ENCODE results near the gene SLC2A1. TPM values are rescaled to one million over a fixed set of nuclear protein-coding genes. Genes with fewer than 3 reads are reported as not detected.

The SLC2A1 gene
- total RNA-seq, 1 experiment from 2014 or later = 422 TPM

DNA sequence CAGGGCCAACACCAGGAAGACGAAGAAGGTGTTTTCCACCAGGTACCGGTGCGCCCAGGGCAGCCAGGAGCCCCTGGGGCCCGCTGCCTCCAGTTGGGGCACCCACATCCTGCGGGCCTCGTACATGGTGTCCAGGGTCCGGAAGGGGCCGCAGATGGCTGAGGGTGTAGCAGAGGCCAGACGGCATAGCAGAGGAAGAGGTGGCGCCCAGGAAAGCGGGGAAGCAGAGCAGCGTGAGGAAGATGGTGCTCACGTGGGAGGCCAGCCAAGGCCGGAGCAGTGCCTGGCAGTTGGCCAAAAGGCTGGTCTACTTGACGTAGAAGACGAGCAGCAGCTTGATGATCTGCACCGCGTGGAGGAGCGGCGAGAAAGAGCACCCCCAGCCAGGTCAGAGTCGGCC lies 71.9 kb downstream of the SLC2A1 start:
- ChIA-PET POLR2A (no interaction called here), CTCF (no interaction called here)
- no peak for DNase-seq
- Mint-ChIP-seq H3K4me3 (ENCODE audit: unreplicated experiment) (no peak overlapping the region), H3K9me3 (ENCODE audit: unreplicated experiment) (no peaks in the 10 kb centered on the region), H3K36me3 (ENCODE audit: insufficient read depth, unreplicated experiment) (no peaks in the 10 kb centered on the region), H3K4me1 (ENCODE audit: low read depth, unreplicated experiment) (no peaks in the 10 kb centered on the region), H3K27me3 (ENCODE audit: insufficient read depth, unreplicated experiment) (no peaks in the 10 kb centered on the region), H3K27ac (ENCODE audit: unreplicated experiment) (no peak overlapping the region)
- H3K4me3 ChIP-seq (ENCODE audit: low read depth, low read length) = no peak overlapping the region
- intact Hi-C loops (cut with micrococcal nuclease; ENCODE audit: unreplicated experiment) = no loop called here
- BruUV-seq (replicated peaks) = no TSS peak
- TF ChIP-seq, protein P1, sequence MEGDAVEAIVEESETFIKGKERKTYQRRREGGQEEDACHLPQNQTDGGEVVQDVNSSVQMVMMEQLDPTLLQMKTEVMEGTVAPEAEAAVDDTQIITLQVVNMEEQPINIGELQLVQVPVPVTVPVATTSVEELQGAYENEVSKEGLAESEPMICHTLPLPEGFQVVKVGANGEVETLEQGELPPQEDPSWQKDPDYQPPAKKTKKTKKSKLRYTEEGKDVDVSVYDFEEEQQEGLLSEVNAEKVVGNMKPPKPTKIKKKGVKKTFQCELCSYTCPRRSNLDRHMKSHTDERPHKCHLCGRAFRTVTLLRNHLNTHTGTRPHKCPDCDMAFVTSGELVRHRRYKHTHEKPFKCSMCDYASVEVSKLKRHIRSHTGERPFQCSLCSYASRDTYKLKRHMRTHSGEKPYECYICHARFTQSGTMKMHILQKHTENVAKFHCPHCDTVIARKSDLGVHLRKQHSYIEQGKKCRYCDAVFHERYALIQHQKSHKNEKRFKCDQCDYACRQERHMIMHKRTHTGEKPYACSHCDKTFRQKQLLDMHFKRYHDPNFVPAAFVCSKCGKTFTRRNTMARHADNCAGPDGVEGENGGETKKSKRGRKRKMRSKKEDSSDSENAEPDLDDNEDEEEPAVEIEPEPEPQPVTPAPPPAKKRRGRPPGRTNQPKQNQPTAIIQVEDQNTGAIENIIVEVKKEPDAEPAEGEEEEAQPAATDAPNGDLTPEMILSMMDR (IDR thresholded peaks at IDR 0.05; ENCODE audit: insufficient read depth in 1 of 2, low read depth in 1 of 2, low read length in 1 of 2, severe bottlenecking in 1 of 2, unreplicated experiment in 1 of 2) = no peak
- no peaks in the 10 kb centered on the region for H3K9me3 ChIP-seq
- no peaks in the 10 kb centered on the region for H3K4me1 ChIP-seq
- no peaks in the 10 kb centered on the region for H3K36me3 ChIP-seq (ENCODE audit: control insufficient read depth, insufficient read depth, low read length)
- no peaks in the 10 kb centered on the region for H3K27me3 ChIP-seq (replicated peaks; ENCODE audit: control insufficient read depth, insufficient read depth, low read length)

DNA sequence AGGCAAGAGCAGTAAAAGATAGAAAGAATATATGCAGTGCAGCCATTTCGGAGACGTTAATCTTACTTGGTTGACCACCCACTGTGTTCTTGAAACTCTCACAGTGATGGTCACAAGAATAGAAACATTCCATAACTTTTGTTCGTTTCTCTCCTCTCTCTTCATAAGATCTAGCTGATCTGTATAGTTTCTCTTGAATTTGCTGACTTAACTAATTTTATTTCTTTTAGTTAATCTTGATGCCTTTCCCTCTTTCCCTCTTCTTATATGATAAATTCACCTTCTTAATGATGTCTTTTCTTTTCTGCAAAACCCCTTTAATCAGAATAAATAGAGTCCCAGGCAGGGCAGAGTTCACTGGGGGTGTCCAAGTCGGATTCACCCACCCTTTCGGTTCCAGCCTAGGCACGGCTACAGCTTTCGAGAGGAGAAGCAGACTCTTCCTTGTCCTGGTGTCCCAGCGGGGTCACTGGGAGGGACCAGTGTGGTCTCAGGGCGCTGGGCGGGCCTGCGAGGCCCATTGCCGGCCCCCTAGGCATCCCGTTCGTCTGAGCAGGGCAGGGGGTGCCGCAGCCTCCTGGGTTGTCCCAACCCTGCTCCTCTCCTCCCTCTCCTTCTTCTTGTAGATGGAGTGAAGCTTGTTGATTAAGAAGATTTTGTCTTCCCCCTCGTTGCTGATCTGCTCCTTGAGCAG lies 72.5 kb downstream of the SLC2A1 start:
- ChIA-PET CTCF (no interaction called here), POLR2A (no interaction called here)
- no TSS peak for BruUV-seq (replicated peaks)
- Mint-ChIP-seq H3K27me3 (ENCODE audit: insufficient read depth, unreplicated experiment) (no peaks in the 10 kb centered on the region), H3K27ac (ENCODE audit: unreplicated experiment) (no peak overlapping the region), H3K36me3 (ENCODE audit: insufficient read depth, unreplicated experiment) (no peaks in the 10 kb centered on the region), H3K4me3 (ENCODE audit: unreplicated experiment) (no peak overlapping the region), H3K9me3 (ENCODE audit: unreplicated experiment) (no peaks in the 10 kb centered on the region), H3K4me1 (ENCODE audit: low read depth, unreplicated experiment) (no peaks in the 10 kb centered on the region)
- no peak for DNase-seq
- H3K4me3 ChIP-seq (ENCODE audit: low read depth, low read length) = no peak overlapping the region
- intact Hi-C loops (cut with micrococcal nuclease; ENCODE audit: unreplicated experiment) = no loop called here
- no peaks in the 10 kb centered on the region for H3K4me1 ChIP-seq
- no peaks in the 10 kb centered on the region for H3K9me3 ChIP-seq
- H3K27me3 ChIP-seq (replicated peaks; ENCODE audit: control insufficient read depth, insufficient read depth, low read length) = no peaks in the 10 kb centered on the region
- no peaks in the 10 kb centered on the region for H3K36me3 ChIP-seq (ENCODE audit: control insufficient read depth, insufficient read depth, low read length)
- TF ChIP-seq, protein P1 (IDR thresholded peaks at IDR 0.05; ENCODE audit: insufficient read depth in 1 of 2, low read depth in 1 of 2, low read length in 1 of 2, severe bottlenecking in 1 of 2, unreplicated experiment in 1 of 2) = no peak

DNA sequence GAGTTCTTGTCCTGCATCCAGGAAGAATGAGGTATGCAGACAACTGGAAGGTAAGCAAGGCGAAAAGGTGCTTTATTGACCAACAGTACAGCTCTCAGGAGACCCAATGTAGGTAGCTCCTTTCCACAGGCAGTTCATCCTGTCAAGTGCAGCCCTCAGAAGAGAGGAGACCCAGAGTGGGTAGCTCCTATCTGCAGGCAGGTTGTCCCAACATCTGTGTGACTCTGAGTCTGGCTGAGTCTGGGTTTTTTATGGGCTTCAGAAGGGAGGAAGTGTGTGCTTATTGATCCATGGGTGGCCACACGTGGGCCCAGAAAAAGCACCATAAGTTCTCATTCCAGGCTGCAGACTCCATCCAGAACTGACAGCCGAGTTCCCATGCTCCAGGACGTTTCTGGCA lies 78.3 kb downstream of the SLC2A1 start:
- no peaks in the 10 kb centered on the region for H3K4me1 ChIP-seq
- no peak overlapping the region for H3K4me3 ChIP-seq (ENCODE audit: low read depth, low read length)
- Mint-ChIP-seq H3K4me1 (ENCODE audit: low read depth, unreplicated experiment) (no peaks in the 10 kb centered on the region), H3K36me3 (ENCODE audit: insufficient read depth, unreplicated experiment) (no peaks in the 10 kb centered on the region), H3K4me3 (ENCODE audit: unreplicated experiment) (no peak overlapping the region), H3K27ac (ENCODE audit: unreplicated experiment) (no peak overlapping the region), H3K27me3 (ENCODE audit: insufficient read depth, unreplicated experiment) (peaks cover 4% of the 10 kb centered on the region), H3K9me3 (ENCODE audit: unreplicated experiment) (no peaks in the 10 kb centered on the region)
- ChIA-PET POLR2A (no interaction called here), CTCF (interaction anchor here (1.5 kb wide), 1 partner anchor 193 kb away, joined by 4 read pairs; no protein-coding TSS in a partner anchor)
- H3K36me3 ChIP-seq (ENCODE audit: control insufficient read depth, insufficient read depth, low read length) = no peaks in the 10 kb centered on the region
- DNase-seq = no peak
- TF ChIP-seq, protein P1 (IDR thresholded peaks at IDR 0.05; ENCODE audit: insufficient read depth in 1 of 2, low read depth in 1 of 2, low read length in 1 of 2, severe bottlenecking in 1 of 2, unreplicated experiment in 1 of 2) = no peak
- no peaks in the 10 kb centered on the region for H3K9me3 ChIP-seq
- intact Hi-C loops (cut with micrococcal nuclease; ENCODE audit: unreplicated experiment) = no loop called here
- no TSS peak for BruUV-seq (replicated peaks)
- H3K27me3 ChIP-seq (replicated peaks; ENCODE audit: control insufficient read depth, insufficient read depth, low read length) = no peaks in the 10 kb centered on the region

All from Caco-2 (cell line).